Putamen (tissue), 1 donor: Measurements from ENCODE around the gene GAP43.

Source experiments
- DNase-seq: peaks from one replicate; pipeline ENCODE4 v3.0.0-alpha.2; 2016; ENCODE audit warnings: low spot score

The GAP43 gene

DNA sequence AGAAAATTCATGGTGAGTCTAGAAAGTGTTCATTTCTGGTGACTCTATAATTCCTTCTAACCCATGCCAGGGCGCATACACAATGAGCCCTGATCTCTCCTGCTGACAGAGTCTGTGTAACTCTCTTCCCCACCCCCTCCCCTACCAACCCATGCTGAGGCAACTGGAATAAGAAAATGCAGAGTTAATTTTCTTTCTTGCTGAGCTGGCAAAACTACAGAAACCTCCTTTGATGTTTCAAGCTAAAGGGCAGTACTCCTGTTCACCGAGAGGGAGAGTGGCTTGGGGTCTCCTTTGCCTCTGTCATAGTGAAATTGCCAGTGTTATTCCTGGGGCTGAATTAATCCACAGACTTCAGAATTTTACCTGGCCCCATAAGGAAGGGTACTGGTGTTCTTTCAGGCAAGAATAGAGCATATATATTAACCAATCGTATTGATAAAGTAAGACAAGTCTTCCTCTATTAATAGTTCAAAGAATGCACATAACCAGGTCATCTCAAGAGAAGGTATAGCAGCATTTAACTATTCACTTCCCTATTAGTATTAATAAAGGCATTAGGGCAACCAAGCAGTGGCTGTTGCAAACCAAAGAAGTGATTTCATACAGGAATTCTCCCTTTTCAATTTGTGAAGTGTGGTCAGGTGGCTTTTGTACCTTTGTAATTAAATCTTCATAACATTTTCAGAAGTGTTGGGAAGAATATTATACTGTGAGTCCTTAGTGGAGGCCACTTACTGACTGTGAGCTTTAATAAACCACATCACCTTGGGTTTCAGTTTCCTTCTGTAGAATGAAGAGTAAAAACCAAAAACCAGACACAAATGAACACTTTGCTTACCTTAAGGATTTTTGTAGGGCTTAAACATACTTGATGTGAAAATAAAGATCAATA is 4.1 kb downstream of the GAP43 start:
- no peak for DNase-seq

DNA sequence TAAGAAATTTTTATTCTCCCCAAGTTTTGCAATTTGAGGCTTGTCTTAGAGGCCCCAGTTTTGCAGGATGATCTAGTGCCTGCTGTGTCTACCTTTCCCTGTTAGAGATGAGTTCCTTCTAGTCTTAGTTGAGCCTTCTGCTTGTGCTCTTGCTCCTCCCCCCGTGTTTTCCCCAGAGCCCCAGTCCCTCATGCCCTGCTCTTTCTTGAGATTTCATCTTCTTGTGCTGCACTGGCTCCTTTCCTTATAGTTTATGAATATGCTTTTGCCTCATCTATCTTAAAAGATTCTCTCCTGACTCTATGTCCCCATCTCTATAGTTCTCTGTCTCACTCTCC is 4.7 kb downstream of the GAP43 start:
- no peak for DNase-seq

DNA sequence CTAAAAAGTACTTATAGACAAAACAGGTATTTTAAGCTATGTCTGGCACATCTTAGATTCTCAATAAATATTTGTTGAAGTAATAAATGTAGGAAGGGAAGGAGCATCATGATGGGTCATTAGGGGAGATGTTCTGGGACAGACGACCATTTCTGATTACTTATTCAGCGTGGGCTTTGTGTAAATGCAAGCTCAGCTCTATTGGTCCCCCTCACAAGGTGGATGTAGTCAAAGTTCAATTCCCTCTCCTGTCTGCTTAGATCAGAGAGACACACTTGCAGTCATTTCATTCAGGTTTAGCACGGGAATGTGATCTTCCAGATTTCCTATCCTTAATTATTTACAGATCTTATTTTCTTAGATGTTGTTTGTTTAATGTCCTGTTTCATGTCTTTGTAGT is 7.5 kb downstream of the GAP43 start:
- DNase-seq: no peak

DNA sequence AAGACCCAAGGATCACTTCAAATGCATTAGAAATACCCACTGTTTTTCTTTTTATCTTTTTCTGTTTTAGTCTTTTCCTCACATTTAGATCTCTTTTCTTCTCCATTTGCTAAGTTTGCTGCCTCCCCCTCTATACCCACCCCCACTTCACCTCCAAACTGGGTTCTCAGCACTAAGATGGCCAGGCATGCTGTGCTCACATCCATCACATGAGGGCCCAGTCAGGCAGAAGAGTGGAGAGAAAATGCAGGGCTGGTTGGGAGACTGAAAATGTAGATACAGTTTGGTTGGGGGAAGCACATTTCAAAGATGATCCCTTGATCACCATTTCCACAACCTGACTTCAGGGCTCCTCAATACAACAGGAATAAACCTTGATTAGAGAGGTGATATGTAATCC is 8.7 kb downstream of the GAP43 start:
- DNase-seq: no peak

DNA sequence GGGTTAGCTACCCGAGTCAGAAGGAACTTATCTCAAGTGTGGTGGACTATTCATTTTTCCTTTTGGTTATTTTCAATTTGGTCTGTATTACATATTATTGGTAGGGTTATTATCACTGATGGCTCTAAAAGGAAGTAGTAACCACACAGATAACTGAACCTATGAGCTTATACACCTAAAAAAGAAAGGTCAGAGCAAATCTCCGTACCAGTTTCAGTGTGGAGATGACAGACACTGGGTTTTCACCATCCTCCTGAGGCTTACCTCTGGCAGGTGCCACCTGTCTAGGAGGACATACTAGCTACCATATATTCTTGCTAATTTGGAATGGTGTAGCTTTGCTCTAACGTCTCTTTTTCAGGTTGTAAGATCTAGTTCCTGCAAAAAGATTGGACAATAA is 10.2 kb downstream of the GAP43 start:
- DNase-seq: no peak

DNA sequence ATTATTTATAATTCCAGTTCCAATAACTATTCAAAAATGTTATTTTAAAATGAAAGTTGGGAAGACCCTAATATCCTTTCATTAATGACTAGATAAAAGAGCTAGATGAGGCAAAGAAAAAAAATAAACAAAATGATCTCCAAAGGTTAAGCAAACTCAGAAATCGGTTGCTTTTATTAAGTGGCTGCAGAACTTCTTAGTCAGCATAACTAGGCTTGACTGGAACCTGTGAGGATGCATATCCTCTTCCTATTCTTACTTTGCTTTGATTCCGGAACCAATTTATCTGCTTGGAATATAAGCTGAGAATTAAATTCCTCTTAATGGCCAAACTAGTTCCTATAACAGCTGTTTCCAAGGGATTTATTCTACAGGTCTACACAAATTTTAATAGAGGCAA is 10.7 kb downstream of the GAP43 start:
- no peak for DNase-seq

DNA sequence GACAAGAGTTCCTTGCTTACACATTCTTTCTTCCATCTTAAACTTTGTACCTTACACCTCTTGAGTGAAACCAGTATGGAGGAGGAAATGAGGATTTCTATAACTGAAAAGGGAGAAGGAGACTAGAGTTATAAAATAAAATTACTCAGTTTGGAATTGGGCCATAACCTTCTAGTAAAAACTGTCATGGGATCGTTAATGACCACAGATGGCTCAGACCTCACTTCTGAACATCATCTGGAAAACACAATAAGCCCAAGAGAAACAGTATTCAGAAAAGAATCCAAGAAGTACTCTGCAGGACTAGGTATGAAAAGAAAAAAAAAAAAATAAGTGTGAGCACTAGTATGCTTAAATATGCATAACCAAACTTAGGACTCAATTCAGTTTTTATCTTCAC is 12.1 kb downstream of the GAP43 start:
- no peak for DNase-seq

DNA sequence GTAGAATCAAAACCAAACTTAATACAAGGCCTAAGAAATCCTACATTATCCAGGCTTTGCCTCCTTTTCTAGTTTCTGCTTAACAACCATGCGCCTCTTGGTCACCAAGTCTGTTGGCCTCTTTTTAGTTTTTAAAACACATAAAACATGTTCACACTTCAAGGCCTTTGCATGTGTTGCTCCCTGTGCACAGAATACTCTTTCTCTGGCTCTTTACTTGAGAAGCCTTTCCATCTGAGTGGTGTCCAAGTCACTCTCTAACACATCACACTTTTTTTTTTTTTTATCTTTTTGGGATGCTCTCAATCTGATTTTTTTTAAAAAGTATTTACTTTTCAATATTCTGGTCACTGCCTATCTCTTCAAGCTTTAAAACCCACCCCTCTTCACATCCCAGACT is 14.9 kb downstream of the GAP43 start:
- DNase-seq: no peak

DNA sequence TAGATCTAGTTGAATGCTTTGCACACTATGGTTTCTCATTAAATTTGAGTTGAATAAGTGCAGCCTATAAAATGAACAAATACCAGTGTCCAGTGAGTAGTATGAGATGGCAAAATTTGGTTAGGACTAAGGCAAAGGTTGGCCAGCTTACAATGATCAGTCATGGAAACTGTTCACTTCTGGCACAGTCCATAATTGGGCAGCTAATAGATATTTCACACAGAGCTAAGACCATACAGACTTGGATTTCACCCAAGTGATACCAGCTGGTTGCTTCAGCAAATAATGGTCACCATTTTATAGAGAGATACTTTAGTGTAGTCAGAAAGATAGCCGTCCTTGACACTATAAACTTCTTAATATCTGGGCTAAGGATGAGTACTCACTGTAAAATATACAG is 15.7 kb downstream of the GAP43 start:
- no peak for DNase-seq

DNA sequence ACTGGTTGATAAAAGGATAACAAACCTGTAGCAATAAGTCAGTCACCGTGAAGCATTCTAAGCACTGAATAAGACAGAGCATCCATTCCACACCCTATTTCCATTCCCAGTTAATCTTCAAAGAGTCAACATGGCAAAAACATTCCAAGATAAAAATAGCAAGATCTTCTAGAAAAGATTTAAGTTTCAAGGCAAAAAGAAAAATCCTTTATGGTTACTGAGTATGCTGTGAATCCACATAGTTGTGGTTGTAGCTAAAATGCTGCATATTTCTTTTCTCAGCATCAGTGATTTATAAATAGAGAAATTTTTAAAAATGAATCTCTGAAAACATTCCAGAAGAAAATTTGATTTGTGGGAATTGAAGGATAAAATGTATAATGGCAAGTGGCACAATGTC is 21.1 kb downstream of the GAP43 start:
- DNase-seq: no peak

DNA sequence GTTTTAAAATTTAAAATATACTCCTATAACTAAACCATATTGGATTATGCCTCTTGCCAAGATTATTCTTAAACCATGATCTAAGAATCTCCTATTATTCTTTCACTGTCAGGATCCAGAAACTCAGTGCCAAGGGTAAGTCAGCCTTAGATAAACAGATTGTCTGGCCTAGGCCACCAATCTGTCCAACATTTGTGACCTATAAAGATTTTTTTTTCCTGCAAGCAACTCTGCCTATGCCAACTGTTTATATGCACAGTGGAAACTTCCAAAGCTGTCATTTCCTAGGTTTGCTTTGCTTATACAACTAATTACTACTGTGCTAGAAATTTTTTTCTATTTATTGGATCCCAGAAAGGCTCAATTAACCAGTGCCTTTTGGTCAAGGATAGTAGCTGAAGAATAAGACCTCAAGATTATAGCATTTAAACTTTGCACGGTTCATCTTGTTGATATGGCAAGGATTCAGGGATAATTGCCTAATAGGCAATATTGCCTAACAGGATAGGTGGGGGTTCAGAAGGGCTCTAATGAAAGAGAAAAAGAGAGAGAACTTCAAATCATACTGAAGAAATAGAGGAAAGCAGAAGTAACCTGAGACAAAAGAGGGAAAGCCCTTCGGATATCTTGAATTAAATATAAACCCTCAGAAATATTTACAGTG is 22.8 kb downstream of the GAP43 start:
- DNase-seq: no peak

DNA sequence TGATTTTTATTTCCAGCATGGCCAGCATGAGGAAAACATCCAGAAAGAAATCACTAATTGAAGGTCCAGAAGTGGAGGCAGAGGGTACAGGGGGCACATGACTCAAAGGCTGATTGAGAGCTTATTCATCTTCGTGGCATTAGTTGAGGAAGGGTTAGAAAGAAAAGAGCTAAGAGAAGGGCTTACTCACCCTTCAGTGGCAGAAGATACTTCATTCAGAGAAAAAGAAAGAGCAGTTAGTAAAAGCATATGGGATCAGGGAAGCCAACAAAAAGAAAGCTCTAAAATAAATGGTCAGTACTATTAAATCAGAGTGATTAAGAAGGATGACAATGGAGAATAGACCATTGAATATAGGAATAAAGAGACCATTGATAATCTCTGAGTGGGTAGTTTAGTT is 25.2 kb downstream of the GAP43 start:
- DNase-seq: no peak

DNA sequence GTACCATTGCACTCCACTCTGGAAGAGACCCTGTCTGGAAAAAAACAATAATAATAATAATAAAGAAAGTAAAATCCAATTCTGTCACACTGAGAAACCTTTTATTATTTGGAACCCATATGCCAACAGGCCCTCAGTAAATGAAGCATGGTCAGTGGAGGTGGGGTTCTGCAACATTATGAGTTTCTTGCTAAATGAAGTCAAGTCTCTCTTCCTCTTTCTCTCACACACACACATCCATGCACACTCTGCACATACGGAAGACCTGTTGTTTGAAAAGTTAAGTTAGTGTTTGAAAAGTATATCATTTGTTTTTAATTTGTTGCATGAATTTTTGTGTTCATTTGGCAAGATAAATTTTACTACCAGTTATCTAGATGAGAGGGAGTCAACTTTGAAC is 27.8 kb downstream of the GAP43 start:
- no peak for DNase-seq

DNA sequence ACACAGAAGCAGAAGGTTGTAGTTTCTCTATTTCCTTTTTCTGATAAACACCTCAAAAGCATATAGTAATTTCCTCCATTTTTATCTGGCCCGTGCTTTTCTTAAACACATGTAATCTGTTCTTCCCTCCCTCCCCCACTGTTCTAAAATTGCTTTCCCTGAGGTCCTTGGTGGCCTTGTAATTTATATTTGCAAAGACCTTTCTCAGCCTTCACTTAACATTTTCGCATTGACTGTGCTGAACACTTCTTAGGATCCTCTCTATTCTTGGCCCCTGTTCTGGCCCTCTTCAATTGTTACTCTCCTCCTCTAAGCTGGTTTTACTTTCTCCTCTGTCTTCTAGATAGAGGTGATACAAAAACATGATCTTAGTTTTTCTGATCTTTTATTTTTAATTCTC is 28.3 kb downstream of the GAP43 start:
- no peak for DNase-seq

DNA sequence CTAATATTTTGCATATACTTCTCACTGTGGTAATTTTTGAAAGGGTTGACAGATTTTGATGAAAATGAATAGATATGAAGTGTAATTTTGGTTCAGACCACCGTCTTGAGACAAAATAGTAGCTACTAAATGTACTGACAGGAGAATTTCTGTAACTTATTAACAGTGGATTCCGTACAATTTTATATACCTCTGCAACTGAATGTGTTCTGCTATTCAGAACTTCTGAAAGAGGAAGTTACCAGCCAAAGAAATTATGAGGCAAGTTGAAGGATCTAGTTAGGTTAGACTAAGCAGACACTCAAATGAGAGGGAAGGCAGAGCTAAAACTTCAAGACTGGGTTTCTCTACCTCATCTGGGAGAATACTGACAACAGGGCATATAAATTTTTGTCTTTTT is 29.4 kb downstream of the GAP43 start:
- DNase-seq: no peak

DNA sequence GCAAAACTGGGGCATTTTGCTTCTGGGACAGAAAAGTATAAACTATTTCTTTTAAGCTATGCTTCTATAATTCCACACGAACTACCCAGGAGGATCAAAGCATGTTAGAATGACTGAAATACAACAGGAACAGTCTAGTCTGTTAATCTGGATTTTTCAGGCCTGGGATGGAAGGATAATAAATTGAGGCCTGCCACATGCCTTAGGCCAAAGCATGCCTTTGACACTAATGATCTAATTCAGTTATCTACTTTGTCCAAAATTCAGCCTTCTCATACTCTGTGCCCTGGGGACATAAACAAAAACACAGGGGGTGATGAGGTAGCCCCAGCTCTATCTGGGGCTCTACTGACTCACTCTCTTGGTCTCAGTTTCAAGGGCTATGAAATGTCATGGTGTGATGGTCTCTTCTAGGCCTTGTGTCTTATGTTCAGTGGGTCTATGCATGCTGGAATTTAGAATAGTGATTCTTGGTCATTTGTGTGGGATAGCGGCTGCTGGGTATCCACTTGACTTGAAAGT is 32.5 kb downstream of the GAP43 start:
- DNase-seq: no peak

DNA sequence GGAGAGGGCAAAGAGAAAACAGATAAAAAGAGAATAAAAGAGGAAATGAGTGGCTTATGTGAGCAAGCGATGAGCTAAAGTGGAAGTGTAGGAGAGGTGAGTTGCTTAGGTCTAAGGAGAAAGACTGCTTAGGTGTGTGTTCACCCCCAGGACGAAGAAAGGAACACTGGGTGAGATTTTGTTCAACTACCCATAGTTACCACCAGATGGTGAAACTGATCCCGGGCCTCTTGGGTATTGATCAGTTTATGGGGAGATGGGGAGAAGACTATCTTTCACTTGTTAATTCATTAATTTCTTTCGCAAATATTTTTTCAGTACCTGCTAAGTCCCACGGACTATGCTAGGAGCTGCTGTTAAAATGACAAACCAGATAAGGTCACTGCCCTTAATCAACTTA is 33.9 kb downstream of the GAP43 start:
- DNase-seq: no peak

DNA sequence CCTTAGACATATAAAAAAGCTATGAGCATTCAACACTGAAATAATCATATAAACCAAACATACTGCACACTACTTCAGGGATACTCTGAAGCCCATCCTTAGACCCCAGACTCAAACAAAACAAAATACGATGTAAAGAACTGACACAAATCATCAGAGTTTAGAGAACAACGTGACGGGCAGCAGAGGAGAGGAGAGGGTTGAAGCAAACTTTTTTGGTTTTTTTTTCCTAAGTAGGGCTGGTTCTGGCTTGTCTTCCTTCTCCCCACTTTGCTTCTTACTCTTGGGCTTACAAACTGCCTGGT is 34.7 kb downstream of the GAP43 start:
- no peak for DNase-seq

DNA sequence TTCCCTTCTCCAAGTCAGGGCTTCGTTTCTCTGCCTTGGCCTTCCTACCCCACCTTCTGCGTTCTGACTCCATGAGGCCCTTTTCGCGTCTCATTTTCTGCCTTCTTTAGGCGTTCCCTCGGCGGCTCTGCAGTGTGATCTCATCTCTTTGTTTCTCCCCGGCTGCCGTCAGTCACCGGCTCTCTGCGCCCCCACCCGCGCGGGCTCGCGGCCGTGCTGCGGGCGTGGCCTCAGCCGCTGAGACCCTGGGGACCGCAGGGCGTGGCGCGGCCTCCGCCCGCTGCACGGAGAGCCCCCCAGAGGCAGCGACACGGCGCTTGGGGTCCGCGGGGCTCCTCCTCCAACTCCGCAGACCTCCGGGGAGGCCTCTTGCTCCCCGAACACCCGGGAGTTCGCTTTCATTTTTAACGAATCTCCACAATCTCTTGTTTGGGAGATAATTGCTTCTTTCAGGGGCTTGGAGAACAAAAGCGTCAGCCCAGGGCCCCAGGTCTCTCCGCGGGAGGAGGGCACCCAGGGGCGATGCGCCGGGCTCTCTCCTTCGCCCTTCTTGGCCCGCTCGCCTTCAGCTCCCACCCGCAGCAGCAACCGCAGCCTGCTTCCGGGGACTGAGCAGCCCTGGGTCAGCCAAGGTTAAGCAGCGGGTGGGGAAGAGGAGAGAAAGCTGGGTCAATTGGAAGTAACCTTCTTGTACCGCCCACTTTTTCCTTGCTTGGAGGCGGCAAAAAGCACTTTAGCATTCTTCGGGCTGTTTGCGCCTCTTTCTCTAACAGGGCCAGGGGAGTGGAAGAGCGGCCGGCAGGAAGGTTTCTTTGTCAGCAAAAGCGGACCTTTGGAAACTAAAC is 35.2 kb downstream of the GAP43 start:
- peak; percentile 68 for DNase-seq

DNA sequence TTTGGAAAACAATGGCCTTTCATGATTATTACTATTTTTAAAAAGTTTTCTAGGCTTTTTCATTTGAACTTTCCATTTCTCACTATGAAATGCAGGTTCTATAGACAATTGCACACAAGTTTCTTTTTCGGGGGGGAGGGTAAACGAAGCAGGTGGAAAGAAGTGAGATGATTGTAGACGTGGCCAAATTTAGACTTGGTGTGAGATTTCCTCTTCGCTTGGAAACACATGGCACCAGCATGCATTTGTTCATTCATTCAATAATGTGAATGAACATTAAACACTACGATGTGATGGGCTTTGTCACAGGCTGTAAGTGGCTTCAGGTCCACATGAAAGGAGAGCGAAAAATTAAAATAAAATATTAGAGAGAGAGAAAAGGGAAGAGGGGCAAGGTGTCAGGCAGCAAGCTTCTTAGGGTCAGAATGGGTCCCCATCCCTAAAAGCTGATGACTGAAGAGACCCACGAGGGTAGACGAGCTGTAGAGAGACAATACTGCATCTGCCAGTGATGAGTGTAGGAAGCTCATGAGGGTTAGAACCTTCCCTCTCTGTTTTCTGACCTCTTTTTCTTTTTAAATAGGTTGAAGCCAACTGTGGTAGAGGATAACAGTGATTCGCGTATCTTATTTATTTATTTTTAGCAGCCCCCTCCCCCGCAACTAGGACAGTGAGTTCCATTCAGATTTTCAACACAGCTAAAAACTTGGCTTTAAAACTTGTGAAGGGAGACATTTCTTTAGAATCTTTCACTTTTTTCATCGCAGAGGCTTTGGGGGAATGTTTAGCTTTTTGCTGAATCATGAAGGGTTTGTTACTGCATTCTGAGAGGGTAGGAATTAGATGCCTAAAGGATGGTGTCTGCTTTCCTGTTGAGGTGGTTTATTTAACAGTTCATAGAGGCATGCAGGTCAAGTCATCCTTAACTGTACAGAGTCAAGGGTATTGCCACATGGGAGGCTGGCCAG is 36.2 kb downstream of the GAP43 start:
- no peak for DNase-seq

DNA sequence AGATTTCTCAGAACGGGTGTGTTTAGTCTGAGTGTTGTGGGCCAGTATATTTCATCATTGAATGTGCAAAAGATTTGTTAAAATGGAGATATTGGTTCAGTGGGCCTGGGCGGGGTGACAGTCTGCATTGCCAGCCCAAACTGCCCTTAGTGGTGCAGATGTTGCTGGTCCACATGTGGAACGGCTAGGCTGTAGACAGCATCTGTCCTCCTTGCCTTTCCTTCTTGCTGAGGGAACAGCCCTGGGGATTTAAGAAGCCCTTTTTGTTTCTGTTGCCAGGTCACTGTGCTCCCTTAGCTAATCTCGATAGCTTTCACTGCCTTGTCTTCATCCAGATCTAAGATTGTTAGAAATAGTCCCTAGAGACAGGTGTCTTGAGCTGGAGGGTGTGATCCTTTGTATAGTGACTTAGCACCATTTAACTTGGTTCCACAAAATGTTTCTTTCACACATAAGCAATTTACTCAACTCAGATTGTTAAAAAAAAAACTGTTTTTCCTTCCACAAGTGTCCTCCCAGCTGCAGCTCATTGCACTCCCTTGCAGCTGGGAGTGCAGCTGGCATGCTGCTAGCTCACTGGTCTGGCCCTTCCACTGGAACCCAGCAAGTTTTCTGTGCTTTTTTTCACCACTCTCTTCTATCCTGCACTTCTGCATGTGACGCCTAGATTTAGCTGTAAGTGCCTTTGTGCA is 37.5 kb downstream of the GAP43 start:
- DNase-seq: no peak
